GM12864 (cell line): ENCODE measurements around the gene ADGRG6.

Experiments
- DNase-seq: peaks from one replicate; pipeline ENCODE4 v3.0.0-alpha.2; 2011; ENCODE audit warnings: low read depth
- H3K4me3 ChIP-seq: 2 replicates; pipeline ENCODE4 v1.5.1; 2011; ENCODE audit warnings: mild to moderate bottlenecking, low read depth, low read length, control low read depth
- CTCF ChIP-seq: IDR thresholded peaks from 2 replicates; pipeline ENCODE4 v1.5.1; 2011; ENCODE audit warnings: low read depth, mild to moderate bottlenecking, moderate library complexity, low read length, control low read depth, inconsistent platforms; ENCODE audit errors: missing control alignments

The ADGRG6 gene

GRCh38 chr6:142318714-142319113, 16.9 kb downstream of the ADGRG6 start:
- DNase-seq = no peak
- no peak for TF ChIP-seq CTCF
- H3K4me3 ChIP-seq = no peak overlapping the region

GRCh38 chr6:142320366-142320765, 18.6 kb downstream of the ADGRG6 start:
- TF ChIP-seq CTCF = no peak
- no peak for DNase-seq
- no peak overlapping the region for H3K4me3 ChIP-seq

GRCh38 chr6:142321451-142321850, 19.6 kb downstream of the ADGRG6 start:
- no peak for TF ChIP-seq CTCF
- H3K4me3 ChIP-seq = no peak overlapping the region
- DNase-seq = no peak

GRCh38 chr6:142322066-142322465, 20.3 kb downstream of the ADGRG6 start:
- no peak for TF ChIP-seq CTCF
- DNase-seq = no peak
- no peak overlapping the region for H3K4me3 ChIP-seq

GRCh38 chr6:142322504-142323198, 20.8 kb downstream of the ADGRG6 start:
- no peak overlapping the region for H3K4me3 ChIP-seq
- DNase-seq = no peak

GRCh38 chr6:142323377-142323776, 21.6 kb downstream of the ADGRG6 start:
- TF ChIP-seq CTCF = no peak
- no peak for DNase-seq
- H3K4me3 ChIP-seq = no peak overlapping the region

More at GRCh38 chr6:142322504-142323198, 20.8 kb downstream of the ADGRG6 start:
- no peak for TF ChIP-seq CTCF

- DNase-seq = no peak
- TF ChIP-seq CTCF = no peak
- H3K4me3 ChIP-seq = no peak overlapping the region
These were observed 22.3 kb downstream of the ADGRG6 start for GRCh38 chr6:142324111-142324510.
